HG02678 (cell line): Measurements from ENCODE around the gene TCN2.
"Not testable (repeated sequence)": the region's sequence is repeated elsewhere in the genome, so short reads cannot be mapped to it uniquely, and the experiment has no call there.

Experiments
- ATAC-seq: cut with Tn5 transposase; IDR thresholded peaks from one replicate; pipeline ENCODE4 v1.9.1; 2021; ENCODE audit warnings: mild to moderate bottlenecking, moderate library complexity; ENCODE audit not compliant: unreplicated experiment

TCN2 gene

GRCh38 chr22:30609260-30610185 lies 2.5 kb downstream of the TCN2 start:
- no peak for ATAC-seq

DNA sequence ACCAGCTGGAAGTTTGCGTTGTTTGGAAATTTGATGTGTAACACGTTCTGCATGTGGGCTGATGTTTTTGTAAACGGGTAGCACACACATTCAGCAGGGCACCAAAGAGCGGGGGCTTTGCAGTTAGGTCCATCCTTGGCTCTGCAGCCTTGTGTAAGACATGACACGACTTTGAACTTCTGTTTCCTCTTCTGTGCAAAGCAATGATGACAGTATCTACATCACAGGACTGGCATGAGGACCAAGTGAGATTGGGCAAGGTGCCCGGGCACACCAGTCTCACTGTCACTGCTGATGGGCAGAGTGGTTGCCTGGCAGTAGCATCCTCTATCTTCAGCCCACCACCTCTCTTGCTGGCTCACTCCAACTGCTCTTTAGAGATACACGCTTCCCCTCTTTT lies 3.3 kb downstream of the TCN2 start:
- no peak for ATAC-seq

DNA sequence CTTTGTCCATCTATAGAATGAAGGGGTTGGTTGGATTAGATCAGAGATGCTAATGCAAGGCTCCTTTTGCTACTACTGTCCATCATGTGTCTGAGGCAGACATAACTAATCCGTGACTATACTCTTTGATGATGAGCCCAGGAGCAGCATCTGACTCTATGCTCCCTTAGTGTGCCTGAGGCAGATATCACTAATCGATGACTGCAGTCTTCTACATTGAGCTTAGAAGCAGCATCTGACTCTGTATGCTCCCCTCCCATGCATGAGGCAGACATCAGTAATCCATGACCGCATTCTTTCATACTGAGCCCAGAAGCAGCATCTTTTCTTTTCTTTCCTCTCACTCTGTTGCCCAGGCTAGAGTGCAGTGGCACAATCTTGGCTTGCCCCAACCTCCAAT lies 4.2 kb downstream of the TCN2 start:
- no peak for ATAC-seq

- no peak for ATAC-seq
These were observed 5.8 kb downstream of the TCN2 start for GRCh38 chr22:30612789-30613188.

- no peak for ATAC-seq
These were observed 7.3 kb downstream of the TCN2 start for GRCh38 chr22:30614268-30614667.

DNA sequence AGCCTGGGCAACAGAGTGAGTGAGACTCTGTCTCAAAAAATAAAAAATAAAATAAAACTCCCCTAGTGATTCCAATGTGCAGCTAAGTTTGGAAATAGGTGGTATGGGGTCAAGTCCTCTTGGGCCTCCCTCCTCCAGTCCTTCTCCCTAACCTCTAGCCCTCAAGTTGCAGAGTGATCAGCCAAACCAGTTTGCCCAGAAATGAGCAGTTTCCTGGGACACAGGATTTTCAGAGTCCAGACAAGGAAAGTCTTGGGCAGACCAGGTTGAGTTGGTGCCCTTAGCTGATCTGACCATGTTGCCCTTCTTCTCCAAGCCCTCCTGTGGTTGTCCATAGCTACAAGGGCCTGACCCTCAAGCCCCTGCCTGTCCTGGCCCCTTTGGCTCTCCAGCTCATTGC lies 7.9 kb downstream of the TCN2 start:
- no peak for ATAC-seq

GRCh38 chr22:30615543-30615954 lies 8.6 kb downstream of the TCN2 start:
- ATAC-seq: no peak

GRCh38 chr22:30617819-30618218 lies 10.8 kb downstream of the TCN2 start:
- no peak for ATAC-seq

GRCh38 chr22:30619909-30620308 lies 12.9 kb downstream of the TCN2 start:
- not testable (repeated sequence) for ATAC-seq

GRCh38 chr22:30626413-30626812 lies 19.4 kb downstream of the TCN2 start:
- ATAC-seq: no peak

GRCh38 chr22:30627471-30627870 lies 20.5 kb downstream of the TCN2 start:
- no peak for ATAC-seq

DNA sequence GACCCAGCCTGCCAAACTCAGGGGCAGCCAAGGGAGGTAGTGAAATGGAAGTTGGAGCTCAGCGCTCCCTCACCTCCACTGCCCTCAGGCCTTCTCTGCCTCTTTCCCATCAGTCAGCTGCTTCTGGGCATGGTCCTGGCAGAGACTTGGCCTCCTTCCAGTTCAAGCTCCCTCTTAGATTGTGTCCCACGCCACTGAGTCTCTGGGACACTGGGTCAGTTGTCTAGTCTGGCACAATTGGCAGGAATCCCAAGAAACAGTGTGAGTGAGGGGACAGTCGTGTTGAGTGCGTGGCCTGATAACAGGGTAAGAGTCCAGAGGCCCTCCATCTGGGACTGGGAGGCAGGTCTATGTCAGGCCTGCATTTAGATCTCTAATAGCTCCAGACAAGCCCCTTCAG lies 21.5 kb downstream of the TCN2 start:
- no peak for ATAC-seq

DNA sequence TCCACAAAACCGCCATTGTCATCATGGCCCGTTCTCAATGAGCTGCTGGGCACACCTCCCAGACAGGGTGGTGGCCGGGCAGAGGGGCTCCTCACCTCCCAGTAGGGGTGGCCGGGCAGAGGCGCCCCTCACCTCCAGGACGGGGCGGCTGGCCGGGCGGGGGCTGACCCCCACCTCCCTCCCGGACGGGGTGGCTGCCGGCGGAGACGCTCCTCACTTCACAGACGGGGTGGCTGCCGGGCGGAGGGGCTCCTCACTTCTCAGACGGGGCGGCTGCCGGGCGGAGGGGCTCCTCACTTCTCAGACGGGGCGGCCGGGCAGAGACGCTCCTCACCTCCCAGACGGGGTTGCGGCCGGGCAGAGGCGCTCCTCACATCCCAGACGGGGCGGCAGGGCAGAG lies 24.5 kb downstream of the TCN2 start:
- ATAC-seq: not testable (repeated sequence)

DNA sequence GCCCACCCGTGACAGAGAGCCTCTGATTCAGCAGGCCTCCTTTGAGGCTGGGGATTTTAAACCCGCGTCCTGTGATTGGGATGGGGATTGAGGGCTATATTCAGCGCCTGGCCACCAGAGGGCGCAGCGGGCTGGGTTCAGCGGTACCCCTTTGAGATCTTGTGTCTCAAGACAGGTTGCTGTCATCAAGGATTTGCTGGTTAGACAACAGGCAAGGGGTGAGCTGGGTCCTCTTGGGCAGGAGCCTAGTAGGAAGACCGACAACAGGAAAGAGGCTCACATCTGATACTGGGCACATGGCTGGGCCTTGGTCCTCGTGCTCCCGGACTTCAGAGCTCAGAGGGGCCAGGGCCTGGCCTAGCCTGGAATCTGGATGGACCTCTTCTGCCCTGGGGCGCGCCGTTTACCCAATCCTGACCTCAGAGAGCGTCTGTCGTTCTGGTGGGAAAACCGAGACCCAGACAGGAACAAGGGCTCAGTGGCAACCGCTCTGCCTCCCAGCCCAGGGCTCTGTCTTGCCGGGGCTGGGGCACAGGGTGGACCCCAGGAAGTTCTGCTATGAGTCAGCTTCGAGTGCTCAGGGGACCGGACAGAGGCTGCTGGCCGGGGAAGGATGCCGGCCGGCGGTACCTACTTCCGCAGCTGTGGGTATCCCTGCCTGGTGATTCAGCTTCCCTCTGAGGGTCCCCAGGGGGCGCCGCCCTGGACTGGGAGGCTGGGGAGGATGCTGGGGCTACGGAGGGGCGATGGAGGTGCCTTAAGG lies 27.7 kb downstream of the TCN2 start:
- peak; percentile 41 for ATAC-seq

- ATAC-seq: peak; percentile 73
These were observed 28.6 kb downstream of the TCN2 start, which contains the start of gene SLC35E4 for GRCh38 chr22:30635273-30636225. TSS of gene SLC35E4 (plus strand) at chr22:30635781. CDS start at chr22:30636451, 670 bp downstream.

GRCh38 chr22:30636226-30637077 lies 29.5 kb downstream of the TCN2 start:
- no peak for ATAC-seq

GRCh38 chr22:30637701-30638114 lies 30.7 kb downstream of the TCN2 start:
- no peak for ATAC-seq

DNA sequence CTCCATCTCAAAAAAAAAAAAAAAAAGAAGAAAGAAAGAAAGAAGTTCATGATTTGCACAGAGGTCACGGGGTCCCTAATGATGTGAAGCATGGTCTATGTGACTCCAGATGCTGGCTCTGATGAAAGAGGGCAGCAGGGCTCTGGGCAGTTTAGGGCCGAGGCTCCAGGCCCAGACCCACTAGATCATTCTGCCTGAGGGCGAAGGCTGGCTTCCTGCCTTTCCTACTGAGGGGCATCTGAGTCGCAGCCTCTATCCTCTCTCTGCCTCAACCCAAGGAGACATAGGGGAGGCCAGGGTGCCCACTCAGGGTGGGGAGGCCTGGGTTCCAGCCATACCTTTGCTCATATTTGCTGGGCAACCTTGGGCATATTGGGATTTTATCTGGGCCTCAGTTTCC lies 33.4 kb downstream of the TCN2 start:
- ATAC-seq: no peak

GRCh38 chr22:30640839-30641430 lies 34.0 kb downstream of the TCN2 start:
- no peak for ATAC-seq
